K562 (cell line): ENCODE measurements around the gene SPATS2L. TPM values are rescaled to one million over a fixed set of nuclear protein-coding genes. Genes with fewer than 3 reads are reported as not detected.

ENCODE experiments used
- ATAC-seq: fragments of 200-7000 bp; cut with Tn5 transposase; 3 replicates; pipeline ENCODE4 v1.9.1; 2020; ENCODE audit warnings: moderate library complexity
- BruUV-seq: library from RNA; stranded (reverse); fragments of 400-500 nt; replicated peaks from 2 replicates; lab custom pipeline; 2021; lab: Mats Ljungman, UMichigan
- CTCF ChIA-PET: fragments of 300-600 bp; formaldehyde crosslinking; extraction: SDS; loops from one replicate; lab custom pipeline; 2021; ENCODE audit warnings: low intra/inter-chr PET ratio; lab: Yijun Ruan, JAX
- POLR2A ChIA-PET: fragments of 300-600, 350-650 bp; sonication (Branson Sonifier 250); formaldehyde crosslinking; extraction: SDS; loops from one replicate; lab custom pipeline; 2021; ENCODE audit warnings: antibody characterized with exemption, inconsistent platforms; lab: Yijun Ruan, JAX
- DNase-seq, 4 experiments: peaks; one replicate each; pipeline versions ENCODE4 v3.0.0 to v3.0.0-alpha.2; 2011 to 2018; ENCODE audit warnings: low spot score in 3 of 4, mixed read lengths in 3 of 4; ENCODE audit errors: extremely low read depth in 1 of 4
- FAIRE-seq: peaks from 2 replicates; lab custom pipeline; 2011; peaks lifted over from hg19 to GRCh38; lab: Jason Lieb, UNC
- H2AFZ ChIP-seq: 2 replicates; pipeline ENCODE4 v1.6.0; 2011; ENCODE audit warnings: low read depth, low read length, control low read depth, inconsistent platforms
- H3K27ac ChIP-seq: fragments of 200-600 bp; 3 replicates; pipeline ENCODE4 v1.8.0; 2011; ENCODE audit warnings: low read depth, mild to moderate bottlenecking, control low read depth, inconsistent platforms, low read length, moderate library complexity, mixed read lengths; ENCODE audit errors: extremely low read depth
- H3K27me3 ChIP-seq, 2 experiments: fragments of 300-600 bp in 1 of 2; 2 replicates in 1 of 2; 3 replicates in 1 of 2; pipeline versions ENCODE4 v1.6.0 to v1.8.0; 2011; ENCODE audit warnings: inconsistent platforms in 2 of 2, low read length in 2 of 2, mild to moderate bottlenecking in 1 of 2, mixed read lengths in 1 of 2, moderate library complexity in 1 of 2; ENCODE audit not compliant: control insufficient read depth in 2 of 2, insufficient read depth in 2 of 2
- H3K36me3 ChIP-seq: fragments of 300-600 bp; 3 replicates; pipeline ENCODE4 v1.8.0; 2011; ENCODE audit warnings: mild to moderate bottlenecking, low read length, inconsistent platforms; ENCODE audit not compliant: control insufficient read depth, insufficient read depth
- H3K4me1 ChIP-seq, 2 experiments: fragments of 200-600 bp in 1 of 2; replicated peaks in 1 of 2; 2 replicates in 1 of 2; 3 replicates in 1 of 2; pipeline versions ENCODE4 v1.5.1 to v1.8.0; 2011; ENCODE audit warnings: inconsistent platforms in 2 of 2, low read length in 2 of 2, mild to moderate bottlenecking in 1 of 2, mixed read lengths in 1 of 2, moderate library complexity in 1 of 2; ENCODE audit not compliant: control insufficient read depth in 2 of 2, insufficient read depth in 2 of 2
- H3K4me2 ChIP-seq: 2 replicates; pipeline ENCODE4 v1.6.1; 2011; ENCODE audit warnings: low read length, control low read depth, inconsistent platforms, mixed read lengths; ENCODE audit not compliant: insufficient read depth
- H3K4me3 ChIP-seq: fragments of 200-600 bp; sonication (generic), shearing (Covaris generic); 2 replicates; pipeline ENCODE4 v1.5.1; 2016; ENCODE audit warnings: control low read depth, inconsistent platforms
- H3K79me2 ChIP-seq: fragments of 200-600 bp; 3 replicates; pipeline ENCODE4 v1.8.0; 2011; ENCODE audit warnings: low read length, inconsistent platforms; ENCODE audit not compliant: control insufficient read depth, insufficient read depth
- H3K9ac ChIP-seq, 2 experiments: 2 replicates each; pipeline versions ENCODE4 v1.6.0 to v1.6.1; 2011; ENCODE audit warnings: low read depth in 2 of 2, low read length in 2 of 2, control low read depth in 1 of 2, inconsistent platforms in 1 of 2, mild to moderate bottlenecking in 1 of 2, mixed read lengths in 1 of 2; ENCODE audit not compliant: insufficient read depth in 1 of 2
- H3K9me1 ChIP-seq: one replicate; pipeline ENCODE4 v1.6.0; 2011; ENCODE audit warnings: inconsistent platforms, mild to moderate bottlenecking, low read length, moderate library complexity; ENCODE audit not compliant: control insufficient read depth, insufficient read depth
- H3K9me3 ChIP-seq: replicated peaks from 2 replicates; pipeline ENCODE4 v1.5.1; 2011; ENCODE audit warnings: low read depth, low read length, inconsistent platforms; ENCODE audit not compliant: control insufficient read depth, insufficient read depth
- H4K20me1 ChIP-seq: replicated peaks from 2 replicates; pipeline ENCODE4 v1.6.1; 2011; ENCODE audit warnings: low read length, inconsistent platforms, mixed read lengths; ENCODE audit not compliant: control insufficient read depth, insufficient read depth
- BDP1 ChIP-seq: IDR thresholded peaks from 3 replicates; pipeline ENCODE4 v1.6.1; 2011; ENCODE audit not compliant: insufficient read length, insufficient read depth
- E2F4 ChIP-seq: sonication (generic); formaldehyde crosslinking; IDR thresholded peaks from 2 replicates; pipeline ENCODE4 v1.8.0; 2022; ENCODE audit warnings: mild to moderate bottlenecking, low read depth, missing genetic modification reagents
- GABPB1 ChIP-seq: sonication (generic); formaldehyde crosslinking; IDR thresholded peaks from 2 replicates; pipeline ENCODE4 v1.8.0; 2022; ENCODE audit warnings: mild to moderate bottlenecking, missing genetic modification reagents
- HDAC8 ChIP-seq: fragments of 450-650 bp; IDR thresholded peaks from 2 replicates; pipeline ENCODE4 v1.6.1; 2016; ENCODE audit warnings: mild to moderate bottlenecking, missing genetic modification characterization, moderate library complexity, missing compliant biosample characterization
- MTA3 ChIP-seq: fragments of 450-650 bp; formaldehyde crosslinking; IDR thresholded peaks from 2 replicates; pipeline ENCODE4 v1.6.1; 2017; ENCODE audit warnings: mild to moderate bottlenecking, borderline replicate concordance
- PHF8 ChIP-seq: fragments of 200-600 bp; sonication (generic); IDR thresholded peaks from 2 replicates; pipeline ENCODE4 v1.6.1; 2012; ENCODE audit warnings: mixed run types, mild to moderate bottlenecking, inconsistent platforms, low read length, moderate library complexity, borderline replicate concordance
- POLR2A ChIP-seq: fragments of 450-650 bp; conservative IDR thresholded peaks from 2 replicates; pipeline ENCODE4 v1.6.1; 2016
- RFX1 ChIP-seq: fragments of 450-650 bp; IDR thresholded peaks from 2 replicates; pipeline ENCODE4 v1.6.1; 2016; ENCODE audit warnings: mild to moderate bottlenecking, moderate library complexity
- SIRT6 ChIP-seq: IDR thresholded peaks from one replicate; pipeline ENCODE4 v1.6.1; 2012; ENCODE audit warnings: low read depth, mild to moderate bottlenecking, control low read depth, inconsistent platforms, low read length, moderate library complexity
- SMAD4 ChIP-seq: fragments of 250-450 bp; sonication (Bioruptor Pico); conservative IDR thresholded peaks from 2 replicates; pipeline ENCODE4 v1.8.0; 2021; ENCODE audit warnings: inconsistent platforms, mild to moderate bottlenecking, moderate library complexity
- TEAD1 ChIP-seq, 2 experiments: fragments of 450-650 bp in 1 of 2; sonication (generic) in 1 of 2; formaldehyde crosslinking; IDR thresholded peaks; 2 replicates each; pipeline versions ENCODE4 v1.4.0 to v1.8.0; 2020 to 2022; ENCODE audit warnings: mild to moderate bottlenecking in 2 of 2, missing genetic modification reagents in 1 of 2
- ZNF408 ChIP-seq: fragments of 250-450 bp; sonication (Bioruptor Pico); IDR thresholded peaks from 2 replicates; pipeline ENCODE4 v1.4.0; 2020; ENCODE audit warnings: low read depth, mild to moderate bottlenecking, moderate library complexity
- WGBS: fragments of 100-300 bp; shearing (Covaris generic); methylation state at CpG from one replicate; pipeline ENCODE4 v1.1.6; 2016; ENCODE audit warnings: low coverage, mixed read lengths; ENCODE audit not compliant: insufficient coverage; ENCODE audit errors: missing lambda C conversion rate; 5-methylcytosine and 5-hydroxymethylcytosine counted together
- in situ Hi-C: fragments of 300-500 bp; cut with MboI; formaldehyde crosslinking; loops from 4 replicates; pipeline ENCODE4 v1.15.0; 2018; ENCODE audit warnings: inconsistent platforms, mixed read lengths
- intact Hi-C: fragments of 100-400 bp; cut with micrococcal nuclease; formaldehyde crosslinking; loops from 2 replicates; pipeline ENCODE4 v1.14.2; 2022
- polyA plus RNA-seq, 8 experiments: library from polyadenylated mRNA; depleted of rRNA in 4 of 8; stranded (reverse) in 5 of 8; unstranded in 3 of 8; fragments of >200 nt; fragmentation: Nextera tagmentation in 2 of 8; fragmentation: Illumina TruSeq in 1 of 8; extraction: Ambion mirVana in 2 of 8; extraction: Trizol in 1 of 8; gene quantifications; 2 replicates each; pipeline versions ENCODE4 v1.2.1 to v1.2.3, GENCODE V29; 2011 to 2014; ENCODE audit warnings: inconsistent platforms in 1 of 8, missing spikeins in 1 of 8
- total RNA-seq, 7 experiments: library from RNA; depleted of rRNA in 6 of 7; stranded (reverse); fragments of >200 nt in 6 of 7; fragmentation: Illumina TruSeq in 2 of 7; extraction: Trizol in 2 of 7; gene quantifications; 2 replicates each; pipeline versions ENCODE4 v1.2.1 to v1.2.3, GENCODE V29; 2011 to 2021; ENCODE audit warnings: low replicate concordance in 1 of 7
- TF ChIP-seq, protein P1 (sequence below): sonication (generic); formaldehyde crosslinking; IDR thresholded peaks from 2 replicates; pipeline ENCODE4 v1.8.1; 2023; ENCODE audit warnings: mild to moderate bottlenecking, missing genetic modification reagents
- TF ChIP-seq, protein P2 (sequence below), 2 experiments: fragments of 450-650 bp; conservative IDR thresholded peaks; 2 replicates each; pipeline ENCODE4 v1.6.1; 2017; ENCODE audit warnings: mild to moderate bottlenecking in 2 of 2, moderate library complexity in 2 of 2

Gene SPATS2L
- total and polyA plus RNA-seq, 9 of the 15 experiments (the other 6 are each of a cell fraction or from before 2014, with no cell fraction given): 11.3 to 41.5 (median 24.9) TPM

DNA sequence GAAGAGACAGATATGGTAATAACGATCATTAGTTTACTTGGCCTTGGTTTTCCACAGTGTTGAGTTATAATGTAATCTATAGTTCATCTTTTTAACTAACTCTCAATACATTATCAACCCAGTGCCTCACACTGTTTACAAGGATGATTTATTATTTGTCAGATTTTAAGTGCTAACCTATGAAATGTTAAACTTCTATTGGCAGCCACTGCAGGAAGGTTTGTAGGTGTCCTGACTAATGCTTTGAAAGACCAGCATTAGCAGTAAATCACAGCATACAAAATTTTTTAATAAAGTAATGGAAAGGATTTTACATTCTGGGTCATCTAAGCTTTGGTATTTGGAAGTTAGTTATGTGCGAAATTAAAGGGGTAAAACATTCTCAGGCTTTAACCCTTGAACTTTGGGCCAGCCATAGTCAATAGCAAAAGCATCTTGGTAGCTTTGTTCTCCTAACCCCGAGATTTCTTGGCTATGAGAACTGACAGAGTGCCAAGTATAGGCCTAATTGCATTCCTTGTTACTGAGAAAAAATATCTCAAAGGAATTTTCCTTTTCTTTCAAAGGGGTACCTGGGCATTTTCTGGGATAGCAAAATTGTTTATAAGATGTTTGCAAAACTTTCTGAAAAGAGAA is 30.6 kb downstream of the SPATS2L start:
- no peaks in the 10 kb centered on the region for H4K20me1 ChIP-seq
- H3K27ac ChIP-seq: no peak overlapping the region
- CTCF ChIA-PET: no interaction called here
- in situ Hi-C loops (no loop called here), intact Hi-C loops (no loop called here)
- 26% methylated on average over 3 of the region's 3 CpGs for WGBS
- DNase-seq (no peak), FAIRE-seq (no peak), ATAC-seq (no peak)
- no peak overlapping the region for H3K4me3 ChIP-seq
- TF ChIP-seq, protein P1, sequence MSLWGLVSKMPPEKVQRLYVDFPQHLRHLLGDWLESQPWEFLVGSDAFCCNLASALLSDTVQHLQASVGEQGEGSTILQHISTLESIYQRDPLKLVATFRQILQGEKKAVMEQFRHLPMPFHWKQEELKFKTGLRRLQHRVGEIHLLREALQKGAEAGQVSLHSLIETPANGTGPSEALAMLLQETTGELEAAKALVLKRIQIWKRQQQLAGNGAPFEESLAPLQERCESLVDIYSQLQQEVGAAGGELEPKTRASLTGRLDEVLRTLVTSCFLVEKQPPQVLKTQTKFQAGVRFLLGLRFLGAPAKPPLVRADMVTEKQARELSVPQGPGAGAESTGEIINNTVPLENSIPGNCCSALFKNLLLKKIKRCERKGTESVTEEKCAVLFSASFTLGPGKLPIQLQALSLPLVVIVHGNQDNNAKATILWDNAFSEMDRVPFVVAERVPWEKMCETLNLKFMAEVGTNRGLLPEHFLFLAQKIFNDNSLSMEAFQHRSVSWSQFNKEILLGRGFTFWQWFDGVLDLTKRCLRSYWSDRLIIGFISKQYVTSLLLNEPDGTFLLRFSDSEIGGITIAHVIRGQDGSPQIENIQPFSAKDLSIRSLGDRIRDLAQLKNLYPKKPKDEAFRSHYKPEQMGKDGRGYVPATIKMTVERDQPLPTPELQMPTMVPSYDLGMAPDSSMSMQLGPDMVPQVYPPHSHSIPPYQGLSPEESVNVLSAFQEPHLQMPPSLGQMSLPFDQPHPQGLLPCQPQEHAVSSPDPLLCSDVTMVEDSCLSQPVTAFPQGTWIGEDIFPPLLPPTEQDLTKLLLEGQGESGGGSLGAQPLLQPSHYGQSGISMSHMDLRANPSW (CRISPR knock-in tag): no peak
- TF ChIP-seq HDAC8 (no peak), E2F4 (no peak), TEAD1 (CRISPR knock-in tag; IDR thresholded peaks at IDR 0.05) (no peak), SIRT6 (no peak), SMAD4 (CRISPR knock-in tag) (no peak), ZNF408 (CRISPR knock-in tag) (no peak), RFX1 (no peak), GABPB1 (CRISPR knock-in tag) (no peak), BDP1 (no peak), MTA3 (no peak), PHF8 (no peak), POLR2A (no peak)
- TF ChIP-seq, protein P2, sequence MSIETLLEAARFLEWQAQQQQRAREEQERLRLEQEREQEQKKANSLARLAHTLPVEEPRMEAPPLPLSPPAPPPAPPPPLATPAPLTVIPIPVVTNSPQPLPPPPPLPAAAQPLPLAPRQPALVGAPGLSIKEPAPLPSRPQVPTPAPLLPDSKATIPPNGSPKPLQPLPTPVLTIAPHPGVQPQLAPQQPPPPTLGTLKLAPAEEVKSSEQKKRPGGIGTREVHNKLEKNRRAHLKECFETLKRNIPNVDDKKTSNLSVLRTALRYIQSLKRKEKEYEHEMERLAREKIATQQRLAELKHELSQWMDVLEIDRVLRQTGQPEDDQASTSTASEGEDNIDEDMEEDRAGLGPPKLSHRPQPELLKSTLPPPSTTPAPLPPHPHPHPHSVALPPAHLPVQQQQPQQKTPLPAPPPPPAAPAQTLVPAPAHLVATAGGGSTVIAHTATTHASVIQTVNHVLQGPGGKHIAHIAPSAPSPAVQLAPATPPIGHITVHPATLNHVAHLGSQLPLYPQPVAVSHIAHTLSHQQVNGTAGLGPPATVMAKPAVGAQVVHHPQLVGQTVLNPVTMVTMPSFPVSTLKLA (conservative IDR thresholded peaks at IDR 0.05): no peak
- H3K36me3 ChIP-seq: no peaks in the 10 kb centered on the region; the same call in 2 of the 3 replicates
- no peaks in the 10 kb centered on the region for H3K9me3 ChIP-seq
- H3K9ac ChIP-seq: no peak overlapping the region
- H2AFZ ChIP-seq: no peak overlapping the region
- no TSS peak for BruUV-seq
- H3K4me2 ChIP-seq: no peak overlapping the region
- H3K4me1 ChIP-seq: no peaks in the 10 kb centered on the region
- H3K79me2 ChIP-seq: no peaks in the 10 kb centered on the region
- H3K27me3 ChIP-seq: no peaks in the 10 kb centered on the region
- POLR2A ChIA-PET: interaction anchor here (1.5 kb wide), 1 partner anchor 11 kb away, joined by 4 read pairs; no protein-coding TSS in a partner anchor
- H3K9me1 ChIP-seq: no peaks in the 10 kb centered on the region
